CD14-positive monocyte (primary cell): ENCODE measurements around the gene VEPH1. TPM values are rescaled to one million over a fixed set of nuclear protein-coding genes. Genes with fewer than 3 reads are reported as not detected.

Experiments
- DNase-seq, 3 donors: peaks; one replicate each; pipeline ENCODE4 v3.0.0-alpha.2; 2011 to 2022
- H2AFZ ChIP-seq: 2 replicates; pipeline ENCODE4 v1.6.0; 2012; ENCODE audit warnings: mild to moderate bottlenecking, low read depth, low read length, inconsistent platforms; ENCODE audit not compliant: insufficient read depth, poor library complexity, severe bottlenecking
- H3K27ac ChIP-seq, 2 donors: 1 replicate in 1 of 2; 2 replicates in 1 of 2; pipeline ENCODE4 v1.5.1; 2012 to 2013; ENCODE audit warnings: low read length in 2 of 2, control low read depth in 1 of 2, inconsistent platforms in 1 of 2, low read depth in 1 of 2, mild to moderate bottlenecking in 1 of 2
- H3K27me3 ChIP-seq, 2 donors: one replicate each; pipeline versions ENCODE4 v1.6.0 to v1.6.1; 2011 to 2013; ENCODE audit warnings: low read length in 2 of 2; ENCODE audit not compliant: control insufficient read depth in 2 of 2, insufficient read depth in 2 of 2
- H3K36me3 ChIP-seq, 2 donors: replicated peaks in 1 of 2; 1 replicate in 1 of 2; 2 replicates in 1 of 2; pipeline versions ENCODE4 v1.5.1 to v1.6.1; 2012 to 2013; ENCODE audit warnings: low read length in 2 of 2, control low read depth in 1 of 2, inconsistent platforms in 1 of 2, mild to moderate bottlenecking in 1 of 2; ENCODE audit not compliant: insufficient read depth in 2 of 2, control insufficient read depth in 1 of 2
- H3K4me1 ChIP-seq, 2 donors: 1 replicate in 1 of 2; 2 replicates in 1 of 2; pipeline versions ENCODE4 v1.5.1 to v1.6.1; 2012 to 2013; ENCODE audit warnings: low read length in 2 of 2, control low read depth in 1 of 2, inconsistent platforms in 1 of 2, mild to moderate bottlenecking in 1 of 2, moderate library complexity in 1 of 2; ENCODE audit not compliant: insufficient read depth in 2 of 2, control insufficient read depth in 1 of 2
- H3K4me2 ChIP-seq: replicated peaks from 2 replicates; pipeline ENCODE3; 2012; ENCODE audit warnings: low read length, moderate library complexity, mild to moderate bottlenecking; ENCODE audit not compliant: poor library complexity, severe bottlenecking; ENCODE audit errors: extremely low read depth
- H3K4me3 ChIP-seq, 3 experiments: fragments of 200-600 bp in 1 of 3; sonication (generic) in 1 of 3; replicated peaks in 1 of 3; 1 replicate in 2 of 3; 2 replicates in 1 of 3; pipeline ENCODE4 v1.5.1; 2011 to 2013; ENCODE audit warnings: low read length in 3 of 3, mild to moderate bottlenecking in 3 of 3, control low read depth in 2 of 3, low read depth in 2 of 3, inconsistent platforms in 1 of 3, moderate library complexity in 1 of 3
- H3K79me2 ChIP-seq: 2 replicates; pipeline ENCODE4 v1.6.0; 2012; ENCODE audit warnings: mild to moderate bottlenecking, control low read depth, inconsistent platforms, low read length, moderate library complexity; ENCODE audit not compliant: insufficient read depth
- H3K9ac ChIP-seq: 2 replicates; pipeline ENCODE4 v1.6.0; 2017; ENCODE audit warnings: low read length, mild to moderate bottlenecking; ENCODE audit not compliant: insufficient read depth, poor library complexity, severe bottlenecking
- H3K9me3 ChIP-seq, 2 donors: replicated peaks in 1 of 2; 1 replicate in 1 of 2; 2 replicates in 1 of 2; pipeline versions ENCODE4 v1.5.1 to v1.6.1; 2012 to 2013; ENCODE audit warnings: low read length in 2 of 2, control low read depth in 1 of 2; ENCODE audit not compliant: control insufficient read depth in 1 of 2, insufficient read depth in 1 of 2
- H4K20me1 ChIP-seq: 2 replicates; pipeline ENCODE4 v1.6.0; 2012; ENCODE audit warnings: mild to moderate bottlenecking, low read length, control low read depth, moderate library complexity; ENCODE audit not compliant: insufficient read depth
- H3K27ac Mint-ChIP-seq, 7 donors: one replicate each; pipeline ENCODE4 v1.8.0; 2020; ENCODE audit warnings: mild to moderate bottlenecking in 7 of 7, mixed read lengths in 7 of 7, moderate library complexity in 6 of 7, inconsistent platforms in 2 of 7
- H3K27me3 Mint-ChIP-seq, 3 donors: one replicate each; pipeline ENCODE4 v1.8.0; 2021 to 2022; ENCODE audit warnings: low read depth in 3 of 3, mild to moderate bottlenecking in 3 of 3, mixed read lengths in 3 of 3, moderate library complexity in 3 of 3, inconsistent platforms in 1 of 3
- H3K36me3 Mint-ChIP-seq, 2 donors: one replicate each; pipeline ENCODE4 v1.8.0; 2020; ENCODE audit warnings: mixed read lengths in 2 of 2, inconsistent platforms in 1 of 2, mild to moderate bottlenecking in 1 of 2
- H3K4me1 Mint-ChIP-seq: one replicate; pipeline ENCODE4 v1.8.0; 2020; ENCODE audit warnings: mild to moderate bottlenecking, mixed read lengths
- H3K4me3 Mint-ChIP-seq, 2 donors: one replicate each; pipeline ENCODE4 v1.8.0; 2020; ENCODE audit warnings: mild to moderate bottlenecking in 2 of 2, mixed read lengths in 2 of 2, moderate library complexity in 1 of 2
- H3K9me3 Mint-ChIP-seq, 7 donors: one replicate each; pipeline ENCODE4 v1.8.0; 2020 to 2022; ENCODE audit warnings: mixed read lengths in 7 of 7, mild to moderate bottlenecking in 6 of 7, moderate library complexity in 6 of 7, inconsistent platforms in 2 of 7
- WGBS: methylation state at CpG from one replicate; pipeline ENCODE4 v1.1.5; 2013; ENCODE audit warnings: missing lambda C conversion rate; ENCODE audit not compliant: insufficient coverage; 5-methylcytosine and 5-hydroxymethylcytosine counted together
- intact Hi-C, 2 donors: fragments of 100-400 bp; cut with micrococcal nuclease; formaldehyde crosslinking; loops; one replicate each; pipeline versions ENCODE4 v1.15.0 to v1.15.1; 2023
- polyA plus RNA-seq, 3 donors: library from polyadenylated mRNA; depleted of rRNA in 1 of 3; unstranded in 2 of 3; stranded (reverse) in 1 of 3; fragments of 300-500 nt in 2 of 3; fragments of >200 nt in 1 of 3; fragmentation: Illumina TruSeq in 2 of 3; gene quantifications; 1 replicate in 2 of 3; 2 replicates in 1 of 3; pipeline ENCODE4 v1.2.3, GENCODE V29; 2012 to 2021
- TF ChIP-seq, protein P1 (sequence below): fragments of 200-600 bp; IDR thresholded peaks from one replicate; pipeline ENCODE4 v1.8.0; 2022; ENCODE audit warnings: antibody characterized with exemption, mild to moderate bottlenecking

The VEPH1 gene
- polyA plus RNA-seq, 3 donors: 0.44 TPM; not detected in 2

DNA sequence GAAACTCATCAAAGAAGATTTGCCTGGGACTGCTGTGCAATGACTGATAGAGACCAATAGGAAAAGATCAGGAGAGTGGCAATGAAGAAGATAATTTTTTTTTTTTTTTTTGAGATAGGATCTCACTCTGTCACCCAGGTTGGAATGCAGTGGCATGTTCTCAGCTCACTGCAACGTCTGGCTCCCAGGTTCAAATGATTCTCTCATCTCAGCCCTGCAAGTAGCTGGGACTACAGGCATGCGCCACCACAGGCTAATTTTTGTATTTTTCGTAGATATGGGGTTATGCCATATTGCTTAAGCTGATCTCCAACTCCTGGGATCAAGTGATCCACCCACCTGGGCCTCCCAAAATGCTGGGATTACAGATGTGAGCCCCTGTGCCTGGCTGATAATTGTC, 226.4 kb downstream of the VEPH1 start:
- no peaks in the 10 kb centered on the region for H3K36me3 ChIP-seq
- peaks cover 0 to 3% (median 0%) of the 10 kb centered on the region in 7 donors for H3K9me3 Mint-ChIP-seq
- no peak overlapping the region for H3K27ac ChIP-seq
- peaks cover 0 to 2% (median 0%) of the 10 kb centered on the region in 3 donors for H3K27me3 Mint-ChIP-seq
- no peak for DNase-seq
- intact Hi-C loops: no loop called here
- no peak overlapping the region for H3K4me2 ChIP-seq
- no peaks in the 10 kb centered on the region for H3K79me2 ChIP-seq
- H3K36me3 Mint-ChIP-seq: no peaks in the 10 kb centered on the region
- H2AFZ ChIP-seq: no peak overlapping the region
- no peaks in the 10 kb centered on the region for H3K27me3 ChIP-seq
- no peak overlapping the region for H3K4me3 Mint-ChIP-seq
- no peak overlapping the region for H3K4me3 ChIP-seq
- H3K9me3 ChIP-seq: no peaks in the 10 kb centered on the region
- H3K9ac ChIP-seq: no peak overlapping the region
- H4K20me1 ChIP-seq: no peaks in the 10 kb centered on the region
- WGBS: 43% methylated on average over 2 of the region's 3 CpGs
- TF ChIP-seq, protein P1, sequence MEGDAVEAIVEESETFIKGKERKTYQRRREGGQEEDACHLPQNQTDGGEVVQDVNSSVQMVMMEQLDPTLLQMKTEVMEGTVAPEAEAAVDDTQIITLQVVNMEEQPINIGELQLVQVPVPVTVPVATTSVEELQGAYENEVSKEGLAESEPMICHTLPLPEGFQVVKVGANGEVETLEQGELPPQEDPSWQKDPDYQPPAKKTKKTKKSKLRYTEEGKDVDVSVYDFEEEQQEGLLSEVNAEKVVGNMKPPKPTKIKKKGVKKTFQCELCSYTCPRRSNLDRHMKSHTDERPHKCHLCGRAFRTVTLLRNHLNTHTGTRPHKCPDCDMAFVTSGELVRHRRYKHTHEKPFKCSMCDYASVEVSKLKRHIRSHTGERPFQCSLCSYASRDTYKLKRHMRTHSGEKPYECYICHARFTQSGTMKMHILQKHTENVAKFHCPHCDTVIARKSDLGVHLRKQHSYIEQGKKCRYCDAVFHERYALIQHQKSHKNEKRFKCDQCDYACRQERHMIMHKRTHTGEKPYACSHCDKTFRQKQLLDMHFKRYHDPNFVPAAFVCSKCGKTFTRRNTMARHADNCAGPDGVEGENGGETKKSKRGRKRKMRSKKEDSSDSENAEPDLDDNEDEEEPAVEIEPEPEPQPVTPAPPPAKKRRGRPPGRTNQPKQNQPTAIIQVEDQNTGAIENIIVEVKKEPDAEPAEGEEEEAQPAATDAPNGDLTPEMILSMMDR: no peak
- no peaks in the 10 kb centered on the region for H3K4me1 Mint-ChIP-seq
- H3K4me1 ChIP-seq: no peaks in the 10 kb centered on the region
- no peak overlapping the region for H3K27ac Mint-ChIP-seq

DNA sequence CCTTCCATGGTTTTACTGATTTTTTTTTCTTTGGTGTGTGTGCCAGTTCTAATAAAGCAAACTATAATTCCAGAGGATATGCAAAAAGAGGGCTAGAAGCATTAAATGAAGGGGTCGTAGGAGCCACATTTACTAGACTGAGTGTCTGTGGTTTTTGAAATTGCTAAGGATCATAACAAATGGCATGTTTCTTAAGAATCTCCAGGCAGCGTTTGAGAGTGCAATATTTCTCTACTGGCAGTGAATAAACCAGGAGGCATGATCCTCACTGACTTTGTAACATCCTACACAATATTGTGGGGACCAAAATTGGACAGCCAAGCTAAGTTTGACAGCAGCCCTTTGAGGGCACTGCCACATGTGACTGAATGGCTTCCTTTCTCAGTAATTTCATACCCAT, 227.4 kb downstream of the VEPH1 start:
- Histone ChIP-seq H4K20me1 (no peaks in the 10 kb centered on the region), H3K27ac (no peak overlapping the region), H2AFZ (no peak overlapping the region), H3K79me2 (no peaks in the 10 kb centered on the region), H3K4me3 (no peak overlapping the region), H3K9me3 (no peaks in the 10 kb centered on the region), H3K9ac (no peak overlapping the region), H3K4me1 (no peaks in the 10 kb centered on the region), H3K4me2 (no peak overlapping the region), H3K27me3 (no peaks in the 10 kb centered on the region), H3K36me3 (no peaks in the 10 kb centered on the region)
- Mint-ChIP-seq H3K4me1 (no peaks in the 10 kb centered on the region), H3K9me3 (peaks cover 0 to 3% (median 0%) of the 10 kb centered on the region in 7 donors), H3K27ac (no peak overlapping the region), H3K36me3 (no peaks in the 10 kb centered on the region), H3K27me3 (peaks cover 0 to 2% (median 0%) of the 10 kb centered on the region in 3 donors), H3K4me3 (no peak overlapping the region)
- TF ChIP-seq, protein P1: no peak
- no peak for DNase-seq
- intact Hi-C loops: no loop called here
- WGBS: no CpG with 5 or more reads among the region's 2 CpGs
